H1 (cell line): ENCODE measurements around the gene CCNG1.

Experiments
- CEBPB ChIP-seq: IDR thresholded peaks from 2 replicates; pipeline ENCODE4 v1.6.1; 2012; ENCODE audit warnings: low read depth, low read length
- CREB1 ChIP-seq: IDR thresholded peaks from 2 replicates; pipeline ENCODE4 v1.6.1; 2012; ENCODE audit warnings: inconsistent platforms
- EGR1 ChIP-seq: IDR thresholded peaks from 2 replicates; pipeline ENCODE4 v1.6.1; 2011; ENCODE audit warnings: low read depth, low read length, borderline replicate concordance
- EZH2 ChIP-seq: fragments of 200-600 bp; sonication (generic); IDR thresholded peaks from 2 replicates; pipeline ENCODE4 v1.7.1; 2012; ENCODE audit warnings: low read depth, mild to moderate bottlenecking, moderate library complexity, low read length, inconsistent platforms; ENCODE audit not compliant: severe bottlenecking
- GTF2F1 ChIP-seq: IDR thresholded peaks from 2 replicates; pipeline ENCODE4 v1.6.1; 2012; ENCODE audit warnings: low read depth, low read length, improper control_type of control experiment, borderline replicate concordance
- KDM5A ChIP-seq: fragments of 200-600 bp; IDR thresholded peaks from 2 replicates; pipeline ENCODE4 v1.7.1; 2012; ENCODE audit warnings: mild to moderate bottlenecking, low read length, inconsistent platforms, mixed read lengths
- POLR2A ChIP-seq, 2 experiments: IDR thresholded peaks; 1 replicate in 1 of 2; 2 replicates in 1 of 2; pipeline ENCODE4 v1.6.1; 2011; ENCODE audit warnings: low read depth in 2 of 2, low read length in 2 of 2, mild to moderate bottlenecking in 2 of 2; ENCODE audit errors: control extremely low read depth in 1 of 2
- RAD21 ChIP-seq, 2 experiments: IDR thresholded peaks in 1 of 2; conservative IDR thresholded peaks in 1 of 2; 2 replicates each; pipeline ENCODE4 v1.6.1; 2011; ENCODE audit warnings: low read depth in 2 of 2, low read length in 2 of 2, improper control_type of control experiment in 1 of 2, inconsistent platforms in 1 of 2, mild to moderate bottlenecking in 1 of 2, moderate library complexity in 1 of 2
- RXRA ChIP-seq: IDR thresholded peaks from 2 replicates; pipeline ENCODE4 v1.6.1; 2011; ENCODE audit warnings: low read depth, mild to moderate bottlenecking, low read length, moderate library complexity; ENCODE audit not compliant: insufficient read depth
- SIN3A ChIP-seq, 2 experiments: IDR thresholded peaks in 1 of 2; conservative IDR thresholded peaks in 1 of 2; 2 replicates each; pipeline ENCODE4 v1.6.1; 2011 to 2012; ENCODE audit warnings: low read length in 2 of 2, improper control_type of control experiment in 1 of 2, low read depth in 1 of 2, mild to moderate bottlenecking in 1 of 2
- TF ChIP-seq, protein P1 (sequence below), 3 experiments: IDR thresholded peaks; 1 replicate in 2 of 3; 2 replicates in 1 of 3; pipeline versions ENCODE4 v1.5.1 to v1.6.1; 2011; ENCODE audit warnings: low read length in 3 of 3, mild to moderate bottlenecking in 3 of 3, inconsistent platforms in 2 of 3, low read depth in 1 of 3, moderate library complexity in 1 of 3; ENCODE audit not compliant: insufficient read depth in 1 of 3; ENCODE audit errors: control extremely low read depth in 1 of 3

DNA sequence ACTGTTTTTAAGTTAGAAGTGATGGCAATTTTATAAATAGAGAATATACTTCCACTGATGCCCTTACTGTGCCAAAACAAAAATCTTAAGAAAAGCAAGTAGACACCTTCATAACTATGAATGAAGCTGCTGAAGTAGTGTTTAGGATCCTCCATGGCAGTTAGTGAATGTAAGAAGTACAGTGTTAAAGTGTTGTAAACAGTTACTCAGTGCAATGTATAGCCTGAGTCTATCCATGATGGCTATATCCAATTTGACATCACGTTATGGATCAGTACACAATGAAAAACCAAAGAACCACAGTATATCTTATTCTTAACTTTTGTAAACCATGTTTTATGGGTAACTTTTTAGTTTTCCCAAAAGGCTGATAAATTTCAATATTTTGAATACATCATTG, 7.1 kb downstream of the CCNG1 start:
- TF ChIP-seq POLR2A (IDR thresholded peaks at IDR 0.05; ENCODE audit: control extremely low read depth in 1 of 2, low read depth in 2 of 2, low read length in 2 of 2) = peak in 1 of 2 experiments; percentile 53; a peak in 2 of 3 replicates
- TF ChIP-seq CEBPB = no peak
- TF ChIP-seq, protein P1, sequence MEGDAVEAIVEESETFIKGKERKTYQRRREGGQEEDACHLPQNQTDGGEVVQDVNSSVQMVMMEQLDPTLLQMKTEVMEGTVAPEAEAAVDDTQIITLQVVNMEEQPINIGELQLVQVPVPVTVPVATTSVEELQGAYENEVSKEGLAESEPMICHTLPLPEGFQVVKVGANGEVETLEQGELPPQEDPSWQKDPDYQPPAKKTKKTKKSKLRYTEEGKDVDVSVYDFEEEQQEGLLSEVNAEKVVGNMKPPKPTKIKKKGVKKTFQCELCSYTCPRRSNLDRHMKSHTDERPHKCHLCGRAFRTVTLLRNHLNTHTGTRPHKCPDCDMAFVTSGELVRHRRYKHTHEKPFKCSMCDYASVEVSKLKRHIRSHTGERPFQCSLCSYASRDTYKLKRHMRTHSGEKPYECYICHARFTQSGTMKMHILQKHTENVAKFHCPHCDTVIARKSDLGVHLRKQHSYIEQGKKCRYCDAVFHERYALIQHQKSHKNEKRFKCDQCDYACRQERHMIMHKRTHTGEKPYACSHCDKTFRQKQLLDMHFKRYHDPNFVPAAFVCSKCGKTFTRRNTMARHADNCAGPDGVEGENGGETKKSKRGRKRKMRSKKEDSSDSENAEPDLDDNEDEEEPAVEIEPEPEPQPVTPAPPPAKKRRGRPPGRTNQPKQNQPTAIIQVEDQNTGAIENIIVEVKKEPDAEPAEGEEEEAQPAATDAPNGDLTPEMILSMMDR (IDR thresholded peaks at IDR 0.05; ENCODE audit: control extremely low read depth in 1 of 3, insufficient read depth in 1 of 3, low read depth in 1 of 3, low read length in 3 of 3) = no peak
- no peak for TF ChIP-seq CREB1
- no peak for TF ChIP-seq RXRA
- no peak for TF ChIP-seq RAD21 (IDR thresholded peaks at IDR 0.05 in 1 of 2, conservative IDR thresholded peaks at IDR 0.05 in 1 of 2; ENCODE audit: low read depth in 2 of 2, low read length in 2 of 2)
- TF ChIP-seq EGR1 = no peak
- TF ChIP-seq KDM5A = no peak
- no peak for TF ChIP-seq GTF2F1
- no peak for TF ChIP-seq SIN3A (conservative IDR thresholded peaks at IDR 0.05 in 1 of 2, IDR thresholded peaks at IDR 0.05 in 1 of 2; ENCODE audit: low read depth in 1 of 2, low read length in 2 of 2)
- TF ChIP-seq EZH2 = no peak
